ENCODE measurements around the gene FLII. TPM values are rescaled to one million over a fixed set of nuclear protein-coding genes. Genes with fewer than 3 reads are reported as not detected.
A peak's percentile ranks its signal among the peaks of the same experiment; 100 is the strongest.

FLII gene
- polyA plus RNA-seq, 1 of the 3 experiments (the other 2 are of a cell fraction): 244 TPM

DNA sequence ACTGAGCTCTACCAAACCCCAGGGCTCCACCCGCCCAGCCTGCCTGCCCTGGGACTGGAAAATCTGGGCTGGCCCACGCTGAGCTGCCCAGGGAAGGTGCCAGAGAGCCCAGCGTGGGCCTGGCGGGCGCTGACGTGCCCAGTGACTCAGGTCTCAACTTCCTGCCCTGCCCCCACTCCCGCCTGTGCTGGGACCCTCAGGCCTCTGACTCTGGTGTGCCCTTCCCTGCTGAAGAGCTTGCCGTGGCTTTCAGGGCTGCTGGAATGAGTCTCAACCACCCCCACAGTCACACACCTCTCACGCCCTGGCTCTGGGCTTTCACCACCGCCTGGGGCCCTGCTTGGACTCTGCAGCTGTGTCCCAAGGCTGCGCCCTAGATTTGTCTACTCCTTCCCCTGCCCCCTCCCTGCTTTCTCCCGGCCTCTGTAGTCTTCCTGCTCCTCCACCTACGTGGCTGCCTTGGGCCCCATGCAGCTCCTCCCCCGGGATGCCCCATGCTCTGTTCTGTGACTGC is 22.7 kb downstream of the FLII start:
- peak overlapping the region in 1 of 2 experiments; percentile 70; a peak in 2 of 4 replicates for H3K27ac ChIP-seq (ENCODE audit: low read depth in 2 of 2, low read length in 1 of 2)
- H4K20me1 ChIP-seq (ENCODE audit: insufficient read depth): no peaks in the 10 kb centered on the region
- H3F3A ChIP-seq (replicated peaks; ENCODE audit: insufficient read depth): peaks cover 4% of the 10 kb centered on the region
- no peaks in the 10 kb centered on the region for H3K27me3 ChIP-seq (ENCODE audit: insufficient read depth)
- ChIA-PET POLR2A (no interaction called here), CTCF (interaction anchor here (0.7 to 4.4 kb wide), 3 partner anchors 12 to 84 kb away, joined by 3 to 26 read pairs (median 3); no protein-coding TSS in a partner anchor)
- 67% methylated on average over 8 of the region's 14 CpGs for WGBS (ENCODE audit: low lambda C conversion rate)
- peaks cover 0 to 6% of the 10 kb centered on the region in 2 experiments; a peak in 2 of 4 replicates for H3K4me1 ChIP-seq (ENCODE audit: control insufficient read depth in 1 of 2, insufficient read depth in 2 of 2, low read depth in 1 of 2, low read length in 1 of 2)
- H3K9ac ChIP-seq: peak overlapping the region; percentile 44; the same call in 1 of the 2 replicates
- no peak overlapping the region for H3K4me3 ChIP-seq (ENCODE audit: low read depth in 2 of 2, low read length in 1 of 2)
- no peak overlapping the region for H3K4me2 ChIP-seq
- no peaks in the 10 kb centered on the region for H3K9me2 ChIP-seq
- no peak for TF ChIP-seq RFX5 (IDR thresholded peaks at IDR 0.05; ENCODE audit: low read length)
- TF ChIP-seq SMC3 (IDR thresholded peaks at IDR 0.05; ENCODE audit: low read depth, low read length): no peak
- TF ChIP-seq GATA2 (CRISPR knock-in tag; IDR thresholded peaks at IDR 0.05): no peak
- TF ChIP-seq GABPA (IDR thresholded peaks at IDR 0.05; ENCODE audit: low read depth): 0 out of 2 replicates have a peak, but pooled peaks have one; percentile 23
- no peak; the same call in 1 of the 2 replicates for TF ChIP-seq JUND (IDR thresholded peaks at IDR 0.05)
- TF ChIP-seq, protein P1, sequence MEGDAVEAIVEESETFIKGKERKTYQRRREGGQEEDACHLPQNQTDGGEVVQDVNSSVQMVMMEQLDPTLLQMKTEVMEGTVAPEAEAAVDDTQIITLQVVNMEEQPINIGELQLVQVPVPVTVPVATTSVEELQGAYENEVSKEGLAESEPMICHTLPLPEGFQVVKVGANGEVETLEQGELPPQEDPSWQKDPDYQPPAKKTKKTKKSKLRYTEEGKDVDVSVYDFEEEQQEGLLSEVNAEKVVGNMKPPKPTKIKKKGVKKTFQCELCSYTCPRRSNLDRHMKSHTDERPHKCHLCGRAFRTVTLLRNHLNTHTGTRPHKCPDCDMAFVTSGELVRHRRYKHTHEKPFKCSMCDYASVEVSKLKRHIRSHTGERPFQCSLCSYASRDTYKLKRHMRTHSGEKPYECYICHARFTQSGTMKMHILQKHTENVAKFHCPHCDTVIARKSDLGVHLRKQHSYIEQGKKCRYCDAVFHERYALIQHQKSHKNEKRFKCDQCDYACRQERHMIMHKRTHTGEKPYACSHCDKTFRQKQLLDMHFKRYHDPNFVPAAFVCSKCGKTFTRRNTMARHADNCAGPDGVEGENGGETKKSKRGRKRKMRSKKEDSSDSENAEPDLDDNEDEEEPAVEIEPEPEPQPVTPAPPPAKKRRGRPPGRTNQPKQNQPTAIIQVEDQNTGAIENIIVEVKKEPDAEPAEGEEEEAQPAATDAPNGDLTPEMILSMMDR (IDR thresholded peaks at IDR 0.05): no peak
- TF ChIP-seq MEF2A (IDR thresholded peaks at IDR 0.05; ENCODE audit: borderline replicate concordance, low read depth): no peak
- no peak for TF ChIP-seq ELF1 (IDR thresholded peaks at IDR 0.05)
- TF ChIP-seq FOXM1 (IDR thresholded peaks at IDR 0.05; ENCODE audit: low read depth): no peak
- no peak for TF ChIP-seq EP300 (IDR thresholded peaks at IDR 0.05; ENCODE audit: borderline replicate concordance in 1 of 2, low read depth in 1 of 2, low read length in 1 of 2)
- peak; percentile 63; the same call in 1 of the 2 replicates for TF ChIP-seq FOSL2 (IDR thresholded peaks at IDR 0.05; ENCODE audit: borderline replicate concordance, low read depth)
- no peak overlapping the region for H2AFZ ChIP-seq (ENCODE audit: low read depth)
- peaks cover 11% of the 10 kb centered on the region; the same call in 1 of the 2 replicates for H3K79me2 ChIP-seq (ENCODE audit: insufficient read depth)
- H3K36me3 ChIP-seq (replicated peaks in 1 of 2; ENCODE audit: control insufficient read depth in 1 of 2, insufficient read depth in 2 of 2, low read length in 1 of 2): peaks cover 0 to 25% of the 10 kb centered on the region in 2 experiments
- no peak for DNase-seq
- no peaks in the 10 kb centered on the region for H3K9me3 ChIP-seq

DNA sequence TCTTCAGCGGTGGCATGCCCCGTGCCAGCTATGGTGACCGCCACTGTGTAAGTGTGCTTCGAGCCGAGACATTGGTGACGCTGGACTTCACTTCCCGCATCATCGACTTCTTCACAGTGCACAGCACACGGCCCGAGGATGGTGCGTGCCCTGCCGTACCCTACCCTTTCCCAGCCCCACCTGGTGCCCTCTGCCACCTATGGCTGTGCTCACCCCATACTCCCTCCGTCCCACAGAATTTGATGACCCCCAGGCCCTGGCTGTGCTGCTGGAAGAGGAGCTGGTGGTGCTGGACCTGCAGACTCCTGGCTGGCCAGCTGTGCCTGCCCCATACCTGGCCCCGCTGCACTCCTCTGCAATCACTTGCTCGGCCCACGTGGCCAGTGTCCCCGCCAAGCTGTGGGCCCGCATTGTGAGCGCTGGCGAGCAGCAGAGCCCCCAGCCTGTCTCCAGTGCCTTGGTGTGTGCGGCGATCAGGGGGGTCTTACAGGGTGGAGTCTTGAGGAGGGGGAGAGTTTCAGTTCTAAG is 23.6 kb downstream of the FLII start:
- H4K20me1 ChIP-seq (ENCODE audit: insufficient read depth): no peaks in the 10 kb centered on the region
- no peak overlapping the region for H2AFZ ChIP-seq (ENCODE audit: low read depth)
- peaks cover 5 to 6% of the 10 kb centered on the region in 2 experiments; a peak in 3 of 4 replicates for H3K4me1 ChIP-seq (ENCODE audit: control insufficient read depth in 1 of 2, insufficient read depth in 2 of 2, low read depth in 1 of 2, low read length in 1 of 2)
- no peak for DNase-seq
- no peaks in the 10 kb centered on the region for H3K9me2 ChIP-seq
- H3F3A ChIP-seq (replicated peaks; ENCODE audit: insufficient read depth): peaks cover 4% of the 10 kb centered on the region
- H3K36me3 ChIP-seq (replicated peaks in 1 of 2; ENCODE audit: control insufficient read depth in 1 of 2, insufficient read depth in 2 of 2, low read length in 1 of 2): peaks cover 0 to 24% of the 10 kb centered on the region in 2 experiments
- WGBS (ENCODE audit: low lambda C conversion rate): 97% methylated on average over 16 of the region's 22 CpGs
- CTCF ChIA-PET: interaction anchor here (1.4 to 4.4 kb wide), 2 partner anchors 13 to 16 kb away, joined by 3 to 26 read pairs; no protein-coding TSS in a partner anchor
- no peaks in the 10 kb centered on the region for H3K9me3 ChIP-seq
- H3K27me3 ChIP-seq (ENCODE audit: insufficient read depth): no peaks in the 10 kb centered on the region
- H3K4me3 ChIP-seq (ENCODE audit: low read depth in 2 of 2, low read length in 1 of 2): no peak overlapping the region
- H3K79me2 ChIP-seq (ENCODE audit: insufficient read depth): peaks cover 16% of the 10 kb centered on the region
- H3K27ac ChIP-seq (ENCODE audit: low read depth in 2 of 2, low read length in 1 of 2): peak overlapping the region in 1 of 2 experiments; percentile 70; a peak in 2 of 4 replicates
- peak overlapping the region; percentile 22; the same call in 1 of the 2 replicates for H3K4me2 ChIP-seq
- peak overlapping the region; percentile 44; the same call in 1 of the 2 replicates for H3K9ac ChIP-seq
- POLR2A ChIA-PET: no interaction called here
- no peak for TF ChIP-seq RCOR1 (IDR thresholded peaks at IDR 0.05; ENCODE audit: low read length)
- no peak for TF ChIP-seq JUND (IDR thresholded peaks at IDR 0.05)
- TF ChIP-seq, protein P2, sequence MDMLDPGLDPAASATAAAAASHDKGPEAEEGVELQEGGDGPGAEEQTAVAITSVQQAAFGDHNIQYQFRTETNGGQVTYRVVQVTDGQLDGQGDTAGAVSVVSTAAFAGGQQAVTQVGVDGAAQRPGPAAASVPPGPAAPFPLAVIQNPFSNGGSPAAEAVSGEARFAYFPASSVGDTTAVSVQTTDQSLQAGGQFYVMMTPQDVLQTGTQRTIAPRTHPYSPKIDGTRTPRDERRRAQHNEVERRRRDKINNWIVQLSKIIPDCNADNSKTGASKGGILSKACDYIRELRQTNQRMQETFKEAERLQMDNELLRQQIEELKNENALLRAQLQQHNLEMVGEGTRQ (IDR thresholded peaks at IDR 0.05; ENCODE audit: borderline replicate concordance, low read depth, low read length): no peak
- TF ChIP-seq, protein P1 (IDR thresholded peaks at IDR 0.05): no peak
- TF ChIP-seq FOSL2 (IDR thresholded peaks at IDR 0.05; ENCODE audit: borderline replicate concordance, low read depth): no peak
- TF ChIP-seq, protein P3, sequence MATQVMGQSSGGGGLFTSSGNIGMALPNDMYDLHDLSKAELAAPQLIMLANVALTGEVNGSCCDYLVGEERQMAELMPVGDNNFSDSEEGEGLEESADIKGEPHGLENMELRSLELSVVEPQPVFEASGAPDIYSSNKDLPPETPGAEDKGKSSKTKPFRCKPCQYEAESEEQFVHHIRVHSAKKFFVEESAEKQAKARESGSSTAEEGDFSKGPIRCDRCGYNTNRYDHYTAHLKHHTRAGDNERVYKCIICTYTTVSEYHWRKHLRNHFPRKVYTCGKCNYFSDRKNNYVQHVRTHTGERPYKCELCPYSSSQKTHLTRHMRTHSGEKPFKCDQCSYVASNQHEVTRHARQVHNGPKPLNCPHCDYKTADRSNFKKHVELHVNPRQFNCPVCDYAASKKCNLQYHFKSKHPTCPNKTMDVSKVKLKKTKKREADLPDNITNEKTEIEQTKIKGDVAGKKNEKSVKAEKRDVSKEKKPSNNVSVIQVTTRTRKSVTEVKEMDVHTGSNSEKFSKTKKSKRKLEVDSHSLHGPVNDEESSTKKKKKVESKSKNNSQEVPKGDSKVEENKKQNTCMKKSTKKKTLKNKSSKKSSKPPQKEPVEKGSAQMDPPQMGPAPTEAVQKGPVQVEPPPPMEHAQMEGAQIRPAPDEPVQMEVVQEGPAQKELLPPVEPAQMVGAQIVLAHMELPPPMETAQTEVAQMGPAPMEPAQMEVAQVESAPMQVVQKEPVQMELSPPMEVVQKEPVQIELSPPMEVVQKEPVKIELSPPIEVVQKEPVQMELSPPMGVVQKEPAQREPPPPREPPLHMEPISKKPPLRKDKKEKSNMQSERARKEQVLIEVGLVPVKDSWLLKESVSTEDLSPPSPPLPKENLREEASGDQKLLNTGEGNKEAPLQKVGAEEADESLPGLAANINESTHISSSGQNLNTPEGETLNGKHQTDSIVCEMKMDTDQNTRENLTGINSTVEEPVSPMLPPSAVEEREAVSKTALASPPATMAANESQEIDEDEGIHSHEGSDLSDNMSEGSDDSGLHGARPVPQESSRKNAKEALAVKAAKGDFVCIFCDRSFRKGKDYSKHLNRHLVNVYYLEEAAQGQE (IDR thresholded peaks at IDR 0.05; ENCODE audit: low read depth, low read length): no peak
- no peak for TF ChIP-seq MXI1 (IDR thresholded peaks at IDR 0.05; ENCODE audit: low read depth, low read length)
- no peak for TF ChIP-seq FOXM1 (IDR thresholded peaks at IDR 0.05; ENCODE audit: low read depth)
- TF ChIP-seq, protein P4, sequence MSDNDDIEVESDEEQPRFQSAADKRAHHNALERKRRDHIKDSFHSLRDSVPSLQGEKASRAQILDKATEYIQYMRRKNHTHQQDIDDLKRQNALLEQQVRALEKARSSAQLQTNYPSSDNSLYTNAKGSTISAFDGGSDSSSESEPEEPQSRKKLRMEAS (IDR thresholded peaks at IDR 0.05; ENCODE audit: low read depth): no peak
- TF ChIP-seq SMC3 (IDR thresholded peaks at IDR 0.05; ENCODE audit: low read depth, low read length): no peak

Data from SK-N-SH (cell line).